Measurements from ENCODE around the gene DCAF5.
"Not testable (repeated sequence)": the region's sequence is repeated elsewhere in the genome, so short reads cannot be mapped to it uniquely, and the experiment has no call there.

Gene DCAF5

DNA sequence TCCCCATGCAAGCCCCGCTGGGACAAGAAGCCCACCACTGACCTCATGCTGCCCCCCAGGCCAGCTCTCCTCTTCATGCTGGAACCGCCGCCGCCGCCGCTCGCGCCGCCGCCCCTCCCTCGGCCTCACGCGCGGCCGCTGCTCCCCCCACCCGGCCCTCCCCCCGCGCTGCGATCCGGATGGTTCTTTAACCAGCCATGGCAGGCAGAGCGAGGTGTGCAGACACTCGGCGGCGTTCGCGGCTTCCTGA is at the start of gene DCAF5:
DCAF5 (minus strand) TSS at position 218 of the 250 bp plus-strand sequence; CDS start at position 77, 141 bp downstream.
- no peak for DNase-seq

- DNase-seq, result no peak
These were observed 46.9 kb upstream of the DCAF5 start for GRCh38 chr14:69199786-69200185.

GRCh38 chr14:69193721-69194120 is 40.8 kb upstream of the DCAF5 start:
- no peak for DNase-seq

- peak; percentile 13 for DNase-seq
These were observed 38.6 kb upstream of the DCAF5 start, which contains the start of gene EXD2 for GRCh38 chr14:69191340-69192111. Gene EXD2, plus strand, starts transcription at chr14:69191498. Its CDS starts 17,973 bp downstream, at chr14:69209471.

GRCh38 chr14:69190191-69190590 is 37.3 kb upstream of the DCAF5 start:
- DNase-seq, result no peak

DNA sequence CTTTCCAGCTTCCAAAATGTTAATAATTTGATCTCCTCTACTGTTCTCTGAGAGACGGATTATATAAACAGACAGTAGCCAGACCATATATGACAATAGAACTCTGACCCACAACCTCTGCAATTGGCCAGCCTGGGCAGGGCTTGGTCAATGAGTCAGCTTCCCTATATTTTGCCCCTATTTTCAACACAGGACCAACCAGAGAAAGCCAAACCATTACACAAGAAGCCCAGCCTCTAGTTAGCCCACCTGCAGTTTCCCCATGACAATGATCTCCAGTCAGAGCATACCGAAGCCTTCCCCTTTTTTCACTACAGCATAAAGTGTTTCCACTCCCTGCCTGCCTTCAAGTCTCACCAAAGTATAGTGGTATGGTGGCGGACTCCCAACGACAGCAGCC is 30.8 kb upstream of the DCAF5 start:
- DNase-seq, result no peak

- DNase-seq, result not testable (repeated sequence)
These were observed 29.7 kb upstream of the DCAF5 start for GRCh38 chr14:69182580-69182979.

- DNase-seq, result no peak
These were observed 28.6 kb upstream of the DCAF5 start for GRCh38 chr14:69181491-69181890.

GRCh38 chr14:69175130-69175529 is 22.2 kb upstream of the DCAF5 start:
- no peak for DNase-seq

DNA sequence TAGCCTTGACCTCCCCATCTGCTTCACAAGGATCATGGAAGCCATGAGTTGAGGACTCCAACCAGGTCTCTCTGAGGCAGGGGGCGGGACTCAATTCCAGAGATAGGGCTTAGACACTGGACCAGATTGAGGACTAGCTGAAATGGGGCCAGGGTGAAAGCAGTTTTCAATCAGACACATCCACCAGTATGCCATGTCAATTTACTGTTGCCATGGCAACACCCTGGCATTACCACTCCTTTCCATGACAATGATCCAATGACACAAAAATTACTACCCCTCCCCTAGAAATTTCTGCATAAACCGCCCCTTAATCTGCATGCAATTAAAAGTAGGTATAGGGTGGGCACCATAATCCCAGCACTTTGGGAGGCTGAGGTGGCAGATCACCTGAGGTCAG is 18.6 kb upstream of the DCAF5 start:
- no peak for DNase-seq

DNA sequence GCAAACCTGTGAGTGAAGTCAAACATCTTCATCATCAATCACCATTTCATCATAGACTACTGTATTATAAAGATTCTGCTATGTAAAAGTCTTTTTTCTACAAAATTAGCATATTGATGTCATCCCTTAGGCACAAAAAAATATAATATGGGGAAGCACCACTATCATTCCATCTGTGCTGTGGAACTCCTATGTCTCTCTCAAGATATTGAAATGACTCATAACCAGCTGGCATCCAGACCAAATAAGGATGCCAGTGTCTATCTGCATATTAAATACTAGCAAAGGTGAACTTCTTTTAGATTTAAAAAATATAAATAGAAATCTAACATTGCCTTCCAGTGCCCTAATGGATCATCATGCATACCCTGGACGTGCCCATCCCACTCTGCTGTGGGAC is 17.9 kb upstream of the DCAF5 start:
- DNase-seq, result no peak

DNA sequence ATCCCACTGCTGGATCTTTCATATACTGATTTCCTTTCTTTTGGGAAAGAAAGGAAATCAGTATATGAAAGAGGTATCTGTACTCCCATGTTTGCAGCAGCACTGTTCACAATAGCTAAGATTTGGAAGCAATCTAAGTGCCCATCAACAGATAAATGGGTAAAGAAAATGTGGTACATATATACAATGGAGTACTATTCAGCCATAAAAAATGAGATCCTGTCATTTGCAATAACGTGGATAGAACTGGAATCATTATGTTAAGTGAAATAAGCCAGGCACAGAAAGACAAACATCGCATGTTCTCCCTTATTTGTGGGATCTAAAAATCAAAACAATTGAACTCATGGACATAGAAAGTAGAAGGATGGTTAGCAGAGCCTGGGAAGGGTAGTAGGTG is 12.9 kb upstream of the DCAF5 start:
- not testable (repeated sequence) for DNase-seq

GRCh38 chr14:69161590-69161989 is 8.7 kb upstream of the DCAF5 start:
- DNase-seq, result no peak

DNA sequence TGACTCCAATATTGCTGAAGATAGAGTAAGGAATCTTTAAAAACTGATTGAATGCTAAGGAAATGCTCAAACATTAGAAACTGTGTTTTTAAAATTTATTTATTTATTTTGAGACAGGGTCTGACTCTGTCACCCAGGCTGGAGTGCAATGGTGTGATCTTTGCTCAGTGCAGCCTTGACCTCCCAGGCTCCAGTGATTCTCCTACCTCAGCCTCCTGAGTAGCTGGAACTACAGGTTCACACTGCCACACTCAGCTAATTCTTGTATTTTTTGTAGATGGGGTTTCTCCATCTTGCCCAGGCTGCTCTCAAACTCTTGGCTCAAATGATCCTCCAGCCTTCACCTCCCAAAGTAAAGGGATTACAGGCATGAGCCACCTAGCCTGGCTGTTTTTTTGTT is 3.3 kb upstream of the DCAF5 start:
- DNase-seq, result no peak

DNA sequence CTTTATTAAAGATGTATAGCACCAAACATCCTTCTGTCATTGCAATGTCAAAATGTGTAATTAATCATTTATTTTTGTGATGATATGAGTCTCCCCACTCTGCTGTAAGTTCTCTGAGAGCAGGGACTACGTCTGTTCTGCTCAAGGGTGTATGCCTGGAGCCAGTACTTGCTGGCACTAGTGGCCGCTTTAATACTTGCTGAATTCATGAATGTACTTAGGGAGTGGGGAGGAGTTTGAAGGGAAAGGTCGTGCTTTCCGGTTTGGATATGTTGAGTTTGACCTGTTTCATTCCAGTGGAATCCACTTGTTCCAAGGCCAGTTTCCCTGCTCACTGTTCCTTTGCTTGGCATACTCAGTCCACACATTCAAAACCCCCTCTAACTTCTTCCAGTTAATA is 1.9 kb upstream of the DCAF5 start:
- no peak for DNase-seq

GRCh38 chr14:69153873-69154270 is 953 bp upstream of the DCAF5 start:
- DNase-seq, result no peak

- DNase-seq, result peak; percentile 79
These were observed 393 bp upstream of the DCAF5 start for GRCh38 chr14:69153152-69153872.

DNA sequence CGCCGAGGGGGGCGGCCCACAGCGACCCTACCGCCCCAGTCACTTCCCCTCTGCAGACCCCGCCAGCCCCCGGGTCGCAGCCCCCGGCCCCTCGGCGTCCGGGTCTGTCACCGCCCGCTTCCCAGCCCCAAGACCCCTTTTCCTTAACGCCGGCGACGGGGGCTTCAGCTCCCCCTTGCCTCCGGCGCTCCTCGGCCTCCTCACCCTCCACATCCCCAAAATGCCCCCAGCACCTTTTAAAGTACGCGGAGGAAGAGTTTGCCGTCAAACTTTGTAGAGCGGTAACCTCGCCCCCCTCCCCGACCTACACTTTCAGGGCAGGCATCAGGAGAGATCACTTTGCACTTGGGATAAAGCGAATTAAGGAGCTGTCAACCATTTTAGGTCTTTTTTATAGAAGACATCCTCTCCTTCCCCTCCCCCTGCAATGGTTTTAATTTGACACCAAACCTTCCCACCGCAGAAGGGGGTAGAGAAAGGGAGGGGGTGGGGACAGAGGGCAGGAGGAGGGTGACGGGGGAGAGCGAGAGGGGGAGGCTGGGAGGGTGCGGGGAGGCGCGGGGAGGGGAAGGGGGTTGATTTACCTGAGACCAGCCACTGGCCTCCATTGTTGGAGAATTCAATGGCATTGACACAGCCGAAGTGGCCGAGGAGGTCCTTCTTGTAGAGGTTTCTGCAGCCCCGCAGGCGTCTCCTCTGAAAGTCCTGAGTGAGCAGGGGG is 578 bp downstream of the DCAF5 start:
- DNase-seq, result no peak

- no peak for DNase-seq
These were observed 1.3 kb downstream of the DCAF5 start for GRCh38 chr14:69151458-69152180.

GRCh38 chr14:69149461-69150244 is 3.3 kb downstream of the DCAF5 start:
- DNase-seq, result no peak

GRCh38 chr14:69142101-69142500 is 10.8 kb downstream of the DCAF5 start:
- DNase-seq, result no peak

GRCh38 chr14:69141550-69141949 is 11.4 kb downstream of the DCAF5 start:
- no peak for DNase-seq
